GM18505 (cell line): ENCODE data around the gene TSPAN18.

Experiments
- ATAC-seq: cut with Tn5 transposase; IDR thresholded peaks from one replicate; pipeline ENCODE4 v1.9.1; 2021; ENCODE audit not compliant: unreplicated experiment
- POLR2A ChIP-seq: IDR thresholded peaks from 4 replicates; pipeline ENCODE4 v1.6.1; 2011; ENCODE audit warnings: borderline replicate concordance; ENCODE audit not compliant: insufficient read depth, insufficient read length; ENCODE audit errors: extremely low read depth

Gene TSPAN18

GRCh38 chr11:44863231-44863630 lies 136.5 kb downstream of the TSPAN18 start:
- no peak for TF ChIP-seq POLR2A
- no peak for ATAC-seq

GRCh38 chr11:44865866-44866272 lies 139.1 kb downstream of the TSPAN18 start:
- no peak for ATAC-seq
- no peak for TF ChIP-seq POLR2A

GRCh38 chr11:44866286-44866685 lies 139.5 kb downstream of the TSPAN18 start:
- no peak for ATAC-seq
- TF ChIP-seq POLR2A: no peak

- no peak for ATAC-seq
- no peak for TF ChIP-seq POLR2A
Observed at GRCh38 chr11:44868021-44868420, 141.3 kb downstream of the TSPAN18 start.

- no peak for TF ChIP-seq POLR2A
Observed at GRCh38 chr11:44868455-44869421, 142.0 kb downstream of the TSPAN18 start.

GRCh38 chr11:44870181-44870580 lies 143.4 kb downstream of the TSPAN18 start:
- no peak for ATAC-seq
- no peak for TF ChIP-seq POLR2A

More at GRCh38 chr11:44868455-44869421, 142.0 kb downstream of the TSPAN18 start:
- no peak for ATAC-seq

GRCh38 chr11:44870615-44871176 lies 143.9 kb downstream of the TSPAN18 start:
- TF ChIP-seq POLR2A: no peak
- ATAC-seq: no peak

- ATAC-seq: peak; percentile 94
Observed at GRCh38 chr11:44871682-44872081, 144.9 kb downstream of the TSPAN18 start.

- no peak for ATAC-seq
- TF ChIP-seq POLR2A: no peak
Observed at GRCh38 chr11:44872556-44872955, 145.8 kb downstream of the TSPAN18 start.

- TF ChIP-seq POLR2A: no peak
- ATAC-seq: no peak
Observed at GRCh38 chr11:44873537-44873936, 146.8 kb downstream of the TSPAN18 start.

GRCh38 chr11:44874284-44874683 lies 147.5 kb downstream of the TSPAN18 start:
- TF ChIP-seq POLR2A: no peak
- ATAC-seq: no peak

GRCh38 chr11:44875037-44875436 lies 148.3 kb downstream of the TSPAN18 start:
- no peak for ATAC-seq
- no peak for TF ChIP-seq POLR2A

GRCh38 chr11:44876194-44876723 lies 149.5 kb downstream of the TSPAN18 start:
- TF ChIP-seq POLR2A: no peak
- no peak for ATAC-seq

- no peak for ATAC-seq
- no peak for TF ChIP-seq POLR2A
Observed at GRCh38 chr11:44876906-44877305, 150.1 kb downstream of the TSPAN18 start.
